Glutamatergic neuron (in vitro differentiated cells): ENCODE measurements around the gene PDCL2. TPM values are rescaled to one million over a fixed set of nuclear protein-coding genes. Genes with fewer than 3 reads are reported as not detected.

Experiments used
- DNase-seq: peaks from one replicate; pipeline ENCODE4 v3.0.0; 2022
- H3K27ac Mint-ChIP-seq: one replicate; pipeline ENCODE4 v1.8.0; 2020; ENCODE audit warnings: mild to moderate bottlenecking, mixed read lengths, inconsistent platforms; ENCODE audit not compliant: unreplicated experiment
- H3K27me3 Mint-ChIP-seq: one replicate; pipeline ENCODE4 v1.8.0; 2020; ENCODE audit warnings: mild to moderate bottlenecking, moderate library complexity, mixed read lengths, inconsistent platforms; ENCODE audit not compliant: unreplicated experiment
- H3K36me3 Mint-ChIP-seq: one replicate; pipeline ENCODE4 v1.8.0; 2020; ENCODE audit warnings: mild to moderate bottlenecking, mixed read lengths, inconsistent platforms; ENCODE audit not compliant: unreplicated experiment
- H3K4me1 Mint-ChIP-seq: one replicate; pipeline ENCODE4 v1.8.0; 2020; ENCODE audit warnings: mild to moderate bottlenecking, low read depth, mixed read lengths, inconsistent platforms; ENCODE audit not compliant: unreplicated experiment
- H3K4me3 Mint-ChIP-seq: one replicate; pipeline ENCODE4 v1.8.0; 2020; ENCODE audit warnings: mild to moderate bottlenecking, mixed read lengths, inconsistent platforms; ENCODE audit not compliant: unreplicated experiment
- H3K9me3 Mint-ChIP-seq: one replicate; pipeline ENCODE4 v1.8.0; 2020; ENCODE audit warnings: mild to moderate bottlenecking, moderate library complexity, mixed read lengths, inconsistent platforms; ENCODE audit not compliant: unreplicated experiment
- total RNA-seq: library from RNA; stranded (reverse); fragmentation: NEBNext Ultra II Directional; extraction: Animal tissue kit (Norgen Biotek cat#: 25700); gene quantifications from one replicate; pipeline ENCODE4 v1.2.1, GENCODE V29; 2021; ENCODE audit not compliant: unreplicated experiment
- TF ChIP-seq, protein P1 (sequence below): fragments of 200-600 bp; sonication (generic); IDR thresholded peaks from one replicate; pipeline ENCODE4 v1.5.0; 2021; ENCODE audit not compliant: partially characterized antibody, unreplicated experiment

The PDCL2 gene
- total RNA-seq, 1 donor from 2014 or later: not detected

DNA sequence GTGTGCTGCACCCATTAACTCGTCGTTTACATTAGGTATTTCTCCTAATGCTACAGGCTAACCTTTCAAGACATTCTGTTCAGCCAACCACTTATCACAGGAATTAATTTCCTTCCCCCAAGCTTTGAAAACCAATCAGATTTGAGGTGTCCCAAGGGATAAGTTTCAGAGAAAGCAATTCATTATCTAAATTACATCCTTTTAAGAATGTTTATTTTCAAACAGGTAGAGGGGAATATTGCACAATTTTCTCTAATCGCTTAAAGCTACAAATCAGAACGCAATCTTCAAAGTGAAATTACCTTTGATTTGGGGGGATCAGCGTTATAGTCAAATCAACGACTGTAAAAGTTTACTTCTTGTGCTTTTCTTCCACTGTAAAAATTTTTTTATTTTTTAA is 46.9 kb downstream of the PDCL2 start:
- Mint-ChIP-seq H3K27ac (no peak overlapping the region), H3K4me1 (peaks cover 12% of the 10 kb centered on the region), H3K27me3 (peaks cover 7% of the 10 kb centered on the region), H3K9me3 (peaks cover 11% of the 10 kb centered on the region), H3K4me3 (peak overlapping the region; percentile 79), H3K36me3 (no peaks in the 10 kb centered on the region)
- TF ChIP-seq, protein P1, sequence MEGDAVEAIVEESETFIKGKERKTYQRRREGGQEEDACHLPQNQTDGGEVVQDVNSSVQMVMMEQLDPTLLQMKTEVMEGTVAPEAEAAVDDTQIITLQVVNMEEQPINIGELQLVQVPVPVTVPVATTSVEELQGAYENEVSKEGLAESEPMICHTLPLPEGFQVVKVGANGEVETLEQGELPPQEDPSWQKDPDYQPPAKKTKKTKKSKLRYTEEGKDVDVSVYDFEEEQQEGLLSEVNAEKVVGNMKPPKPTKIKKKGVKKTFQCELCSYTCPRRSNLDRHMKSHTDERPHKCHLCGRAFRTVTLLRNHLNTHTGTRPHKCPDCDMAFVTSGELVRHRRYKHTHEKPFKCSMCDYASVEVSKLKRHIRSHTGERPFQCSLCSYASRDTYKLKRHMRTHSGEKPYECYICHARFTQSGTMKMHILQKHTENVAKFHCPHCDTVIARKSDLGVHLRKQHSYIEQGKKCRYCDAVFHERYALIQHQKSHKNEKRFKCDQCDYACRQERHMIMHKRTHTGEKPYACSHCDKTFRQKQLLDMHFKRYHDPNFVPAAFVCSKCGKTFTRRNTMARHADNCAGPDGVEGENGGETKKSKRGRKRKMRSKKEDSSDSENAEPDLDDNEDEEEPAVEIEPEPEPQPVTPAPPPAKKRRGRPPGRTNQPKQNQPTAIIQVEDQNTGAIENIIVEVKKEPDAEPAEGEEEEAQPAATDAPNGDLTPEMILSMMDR: no peak
- DNase-seq: no peak

DNA sequence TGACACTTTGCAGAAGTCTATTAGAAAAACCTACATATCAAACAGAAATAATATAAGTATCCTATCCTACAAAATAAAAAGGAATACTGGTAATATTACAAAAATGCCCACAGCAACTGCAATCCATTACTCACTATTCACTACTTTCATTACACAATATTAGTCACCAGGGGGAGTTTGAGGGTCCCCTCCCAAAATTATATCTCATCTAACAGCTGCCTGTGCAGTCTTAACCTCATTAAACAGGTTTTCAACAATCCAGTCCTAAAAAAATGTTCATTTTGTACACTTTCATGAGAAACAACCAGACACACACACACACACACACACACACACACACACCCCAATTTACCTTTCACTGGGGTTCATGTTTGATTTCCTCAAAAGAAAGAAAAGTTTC is 48.2 kb downstream of the PDCL2 start:
- no peak for DNase-seq
- Mint-ChIP-seq H3K36me3 (no peaks in the 10 kb centered on the region), H3K4me1 (peaks cover 12% of the 10 kb centered on the region), H3K27ac (no peak overlapping the region), H3K27me3 (peaks cover 5% of the 10 kb centered on the region), H3K9me3 (peaks cover 10% of the 10 kb centered on the region), H3K4me3 (no peak overlapping the region)
- TF ChIP-seq, protein P1: no peak

DNA sequence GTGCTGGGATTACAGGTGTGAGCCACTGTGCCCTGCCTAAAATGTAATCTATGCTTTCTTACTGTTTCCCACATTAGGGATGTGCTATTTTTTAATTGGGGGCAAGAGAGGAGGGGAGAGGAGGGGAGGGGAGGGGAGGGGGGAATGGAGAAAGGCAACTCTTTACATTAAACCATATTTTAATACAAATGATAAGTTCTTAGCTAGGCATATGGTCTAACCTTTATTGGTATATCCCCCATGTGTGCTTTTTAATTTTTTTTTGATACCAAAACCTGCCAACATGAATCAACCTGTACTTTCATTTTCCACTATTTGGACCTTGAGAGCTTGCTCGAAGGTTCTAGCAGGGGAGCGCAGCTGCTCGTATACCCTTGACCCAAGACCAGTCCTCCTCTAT is 51.8 kb downstream of the PDCL2 start:
- Mint-ChIP-seq H3K4me1 (peaks cover 7% of the 10 kb centered on the region), H3K27ac (no peak overlapping the region), H3K4me3 (no peak overlapping the region), H3K9me3 (peaks cover 3% of the 10 kb centered on the region), H3K27me3 (peaks cover 1% of the 10 kb centered on the region), H3K36me3 (peaks cover 5% of the 10 kb centered on the region)
- TF ChIP-seq, protein P1: no peak
- DNase-seq: no peak

DNA sequence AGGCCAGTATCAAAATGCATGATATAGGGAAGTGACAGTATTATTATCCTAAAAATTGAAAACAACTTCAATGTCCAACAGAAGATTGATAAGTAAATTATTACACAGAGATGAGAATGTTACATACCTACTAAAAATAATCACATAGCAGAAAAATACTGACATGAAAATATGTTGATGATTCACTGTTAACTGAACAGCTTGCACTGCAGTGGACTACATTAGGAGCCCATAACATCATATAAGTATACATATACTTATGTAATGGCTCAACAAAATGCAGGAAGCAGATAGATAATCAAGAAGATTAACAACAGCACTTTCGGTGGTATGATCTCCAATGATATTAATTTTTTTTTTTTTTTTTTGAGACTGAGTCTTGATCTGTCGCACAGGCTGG is 52.4 kb downstream of the PDCL2 start:
- Mint-ChIP-seq H3K36me3 (peaks cover 5% of the 10 kb centered on the region), H3K4me1 (peaks cover 7% of the 10 kb centered on the region), H3K27ac (no peak overlapping the region), H3K9me3 (no peaks in the 10 kb centered on the region), H3K27me3 (peaks cover 1% of the 10 kb centered on the region), H3K4me3 (no peak overlapping the region)
- TF ChIP-seq, protein P1: no peak
- DNase-seq: no peak

DNA sequence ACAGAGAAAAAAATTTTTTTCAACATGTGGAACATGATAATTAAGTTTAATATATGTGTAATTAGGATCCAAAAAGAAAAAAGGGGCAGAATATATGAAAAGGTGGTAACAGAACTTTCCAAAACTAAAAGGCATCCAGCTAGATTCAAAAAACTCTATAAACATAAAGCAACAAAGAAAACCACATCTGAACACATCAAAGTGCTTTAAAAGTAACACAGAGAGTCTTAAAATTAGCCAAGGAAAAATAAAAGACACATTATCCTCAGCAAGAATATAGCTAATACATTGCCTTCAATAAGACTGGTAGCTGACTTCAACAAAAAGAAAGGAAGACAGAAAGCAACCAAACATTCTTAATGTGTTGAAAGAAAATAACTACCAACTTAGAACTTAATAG is 53.5 kb downstream of the PDCL2 start:
- no peaks in the 10 kb centered on the region for H3K9me3 Mint-ChIP-seq
- H3K4me3 Mint-ChIP-seq: no peak overlapping the region

More for the DNA sequence above, 53.5 kb downstream of the PDCL2 start:
- H3K4me1 Mint-ChIP-seq: peaks cover 5% of the 10 kb centered on the region
- peaks cover 3% of the 10 kb centered on the region for H3K27me3 Mint-ChIP-seq
- no peak overlapping the region for H3K27ac Mint-ChIP-seq
- TF ChIP-seq, protein P1: no peak
- peaks cover 12% of the 10 kb centered on the region for H3K36me3 Mint-ChIP-seq
- no peak for DNase-seq
